Measurements from ENCODE around the gene SBSN. TPM values are rescaled to one million over a fixed set of nuclear protein-coding genes. Genes with fewer than 3 reads are reported as not detected.

Gene SBSN
- polyA plus RNA-seq, 3 donors: 0.15 to 1.5 TPM; not detected in 1

DNA sequence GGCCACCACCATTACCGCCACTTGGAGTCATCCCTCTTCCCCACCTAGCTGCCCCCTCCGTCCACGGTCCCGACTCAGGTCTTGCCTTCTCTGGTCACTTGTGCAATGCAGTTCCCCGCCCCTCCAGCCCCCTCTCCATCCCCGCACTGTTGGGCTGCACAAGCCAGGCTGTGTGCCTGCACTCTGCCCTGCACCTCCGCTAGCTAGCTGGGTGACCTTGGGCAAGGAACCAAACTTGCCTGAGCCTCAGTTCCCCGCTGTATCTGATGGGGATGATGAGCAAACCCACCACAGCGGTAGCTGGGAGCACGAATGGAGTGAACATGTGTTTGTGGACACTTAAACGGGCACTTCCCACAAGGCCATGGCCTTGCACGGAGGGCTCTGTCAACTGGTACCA, 11.7 kb upstream of the SBSN start:
- WGBS, 3 donors: 82 to 93% (median 91%) methylated on average over 12 of the region's 12 CpGs
- H3K27ac ChIP-seq (ENCODE audit: low read depth, low read length): no peak overlapping the region

- WGBS, 3 donors: 75 to 87% (median 77%) methylated on average over 6 of the region's 6 CpGs
- H3K27ac ChIP-seq (ENCODE audit: low read depth, low read length): no peak overlapping the region
These were observed 11.2 kb upstream of the SBSN start for GRCh38 chr19:35539314-35539713.

DNA sequence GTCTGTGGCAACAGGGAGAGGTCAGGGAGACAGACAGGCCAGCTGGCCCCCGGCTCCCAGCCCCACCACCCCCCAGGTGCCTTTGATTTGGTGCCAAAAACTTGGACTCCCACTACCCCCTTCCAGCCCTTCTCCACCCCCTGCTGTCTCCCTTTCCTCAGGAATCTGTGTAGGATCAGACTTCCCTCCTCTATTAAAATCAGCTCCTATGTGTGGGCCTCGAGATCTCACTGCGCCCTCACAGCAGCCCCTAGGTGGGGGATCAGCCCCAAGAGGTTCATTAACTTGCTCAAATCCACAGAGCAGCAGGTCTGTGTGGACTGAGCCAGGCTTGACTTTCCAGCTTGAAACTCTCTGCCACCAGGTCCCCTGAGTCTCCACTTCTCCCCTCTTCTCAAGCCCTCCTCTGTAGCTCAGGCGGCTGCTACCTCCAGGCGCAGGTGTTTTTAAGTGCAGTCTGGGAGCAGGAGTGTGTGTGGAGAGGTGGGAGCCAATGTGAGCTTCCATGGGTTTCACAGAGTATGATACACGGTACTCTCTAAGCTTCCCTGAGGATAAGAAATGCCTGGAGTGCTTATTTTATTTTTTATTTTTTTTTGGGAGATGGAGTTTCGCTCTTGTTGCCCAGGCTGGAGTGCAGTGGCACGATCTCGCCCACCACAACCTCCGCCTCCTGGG, 6.8 kb upstream of the SBSN start:
- WGBS, 3 donors: 68 to 78% (median 70%) methylated on average over 10 of the region's 10 CpGs
- no peak overlapping the region for H3K27ac ChIP-seq (ENCODE audit: low read depth, low read length)

DNA sequence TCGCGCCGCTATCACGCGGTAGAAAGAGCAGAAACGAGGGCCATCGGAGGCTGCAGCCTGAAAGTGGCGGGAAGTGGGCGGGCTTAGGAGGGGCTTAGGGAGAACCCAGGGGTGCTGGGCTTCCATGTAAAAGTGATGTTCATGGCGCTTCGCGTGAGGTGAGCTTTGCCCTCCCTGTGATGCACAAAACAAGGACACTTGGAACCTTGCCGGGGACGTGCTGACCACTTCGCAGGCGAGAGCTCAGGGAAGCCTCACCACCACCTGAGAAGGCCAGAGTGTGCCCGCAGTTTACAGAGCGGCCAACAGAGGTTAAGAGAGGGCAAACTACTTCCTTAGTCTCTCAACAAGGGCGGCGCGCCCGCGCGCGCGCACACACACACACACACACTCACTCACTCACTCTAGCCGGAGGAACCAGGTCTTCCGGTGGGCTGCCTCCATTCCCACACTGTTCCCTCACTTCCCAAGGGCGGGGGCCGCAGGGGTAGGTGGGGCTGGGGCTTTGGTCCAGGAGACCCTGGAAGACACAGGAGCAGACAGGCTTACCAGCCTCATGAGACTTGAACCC, 5.8 kb upstream of the SBSN start:
- H3K27ac ChIP-seq (ENCODE audit: low read depth, low read length): no peak overlapping the region
- 2 to 3% (median 2%) methylated on average over 28 to 30 of the region's 30 CpGs for WGBS, 3 donors

DNA sequence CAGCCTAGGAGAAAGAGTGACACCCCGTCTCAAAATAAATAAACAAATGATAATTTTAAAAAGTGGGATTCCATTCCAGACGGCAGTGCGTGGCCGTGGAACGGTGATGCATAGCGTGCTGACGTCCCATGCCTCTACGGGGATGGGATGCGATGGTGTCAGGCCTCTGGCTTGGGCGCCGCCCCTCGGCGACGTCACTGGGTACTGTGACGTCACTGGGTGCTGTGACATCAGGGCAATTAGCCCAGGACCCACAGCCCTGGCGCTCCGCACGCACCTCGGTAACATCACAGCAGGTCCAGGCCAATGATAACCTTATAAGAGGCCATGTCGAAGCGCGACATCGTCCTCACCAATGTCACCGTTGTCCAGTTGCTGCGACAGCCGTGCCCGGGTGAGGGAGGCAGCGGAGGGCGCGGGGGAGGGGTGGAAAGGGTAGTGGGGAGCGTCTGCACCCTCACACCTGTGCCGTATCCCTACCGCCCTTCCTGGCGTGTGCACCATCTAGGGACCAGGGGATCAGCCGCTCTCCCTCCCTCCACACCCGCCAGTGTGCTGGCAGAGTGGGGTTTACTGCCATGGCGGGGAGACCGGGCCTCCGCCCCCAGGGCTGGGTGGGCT, 5.2 kb upstream of the SBSN start, which contains the start of gene GAPDHS:
Gene GAPDHS, plus strand, starts transcription at position 256 of the 621 bp plus-strand sequence. Its CDS starts 72 bp downstream, at position 328.
- 34 to 40% (median 38%) methylated on average over 34 to 39 of the region's 39 CpGs for WGBS, 3 donors

GRCh38 chr19:35531291-35531690, 3.2 kb upstream of the SBSN start:
- WGBS, 3 donors: 42 to 63% (median 61%) methylated on average over 6 of the region's 6 CpGs

More for the DNA sequence above, 5.2 kb upstream of the SBSN start, which contains the start of gene GAPDHS:
- H3K27ac ChIP-seq (ENCODE audit: low read depth, low read length): no peak within 1 kb of the TSS

GRCh38 chr19:35529241-35530218, 1.4 kb upstream of the SBSN start:
- WGBS, 3 donors: 47 to 52% (median 50%) methylated on average over 19 of the region's 19 CpGs
- no peak overlapping the region for H3K27ac ChIP-seq (ENCODE audit: low read depth, low read length)

More at GRCh38 chr19:35531291-35531690, 3.2 kb upstream of the SBSN start:
- no peak overlapping the region for H3K27ac ChIP-seq (ENCODE audit: low read depth, low read length)

DNA sequence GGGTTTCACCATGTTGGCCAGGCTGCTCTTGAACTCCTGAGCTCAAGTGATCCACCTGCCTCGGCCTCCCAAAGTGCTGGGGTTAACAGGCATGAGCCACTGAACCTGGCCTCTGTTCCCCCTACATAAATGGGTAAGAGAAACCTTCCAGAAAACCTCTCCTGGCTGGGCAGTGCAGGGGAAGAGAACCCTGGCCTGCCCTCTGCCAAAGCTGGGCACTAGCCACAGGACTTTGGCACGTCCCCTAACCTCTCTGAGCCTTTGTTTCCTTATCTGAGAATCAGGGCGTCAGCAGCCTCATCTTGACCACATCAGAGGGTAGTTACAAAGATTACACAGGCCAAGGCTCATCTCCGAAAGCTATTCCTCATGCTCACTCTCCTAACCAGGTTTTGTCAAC, 2.2 kb downstream of the SBSN start:
- no peak overlapping the region for H3K27ac ChIP-seq (ENCODE audit: low read depth, low read length)
- WGBS, 3 donors: 77 to 80% (median 79%) methylated on average over 4 of the region's 4 CpGs

DNA sequence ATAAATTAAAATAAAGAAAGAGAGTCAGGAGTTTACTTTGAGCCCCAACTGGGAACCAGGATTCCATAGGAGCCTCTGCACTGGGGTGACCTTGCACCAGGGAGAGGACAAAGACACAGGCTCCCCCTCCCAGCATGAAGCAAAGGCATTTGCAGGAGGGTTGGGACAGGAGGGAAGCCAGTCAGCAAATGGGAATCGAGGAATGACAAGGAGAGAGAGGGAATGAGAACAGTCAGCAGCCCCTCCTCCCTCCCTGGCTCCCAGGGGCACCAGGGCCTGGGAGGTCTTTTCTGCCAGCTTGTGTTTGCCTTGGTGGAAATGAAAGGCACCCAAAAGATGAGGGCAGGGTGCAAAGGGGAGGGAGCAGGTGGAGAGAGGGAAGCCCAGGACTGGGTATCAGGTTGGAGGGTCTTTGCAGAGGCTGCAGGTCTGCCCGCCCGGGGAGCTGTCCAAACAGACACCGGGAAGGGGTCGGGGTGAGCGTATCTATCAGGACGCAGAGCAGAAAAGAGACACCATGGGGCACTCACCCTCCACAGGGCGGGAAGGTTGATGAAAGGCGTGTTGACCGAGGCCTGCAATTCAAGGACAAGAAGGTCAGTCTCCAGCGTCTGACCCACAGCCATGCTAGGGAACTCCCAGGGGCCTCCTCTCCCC, 3.8 kb downstream of the SBSN start:
- H3K27ac ChIP-seq (ENCODE audit: low read depth, low read length): no peak overlapping the region
- 28 to 44% (median 41%) methylated on average over 11 of the region's 11 CpGs for WGBS, 3 donors

DNA sequence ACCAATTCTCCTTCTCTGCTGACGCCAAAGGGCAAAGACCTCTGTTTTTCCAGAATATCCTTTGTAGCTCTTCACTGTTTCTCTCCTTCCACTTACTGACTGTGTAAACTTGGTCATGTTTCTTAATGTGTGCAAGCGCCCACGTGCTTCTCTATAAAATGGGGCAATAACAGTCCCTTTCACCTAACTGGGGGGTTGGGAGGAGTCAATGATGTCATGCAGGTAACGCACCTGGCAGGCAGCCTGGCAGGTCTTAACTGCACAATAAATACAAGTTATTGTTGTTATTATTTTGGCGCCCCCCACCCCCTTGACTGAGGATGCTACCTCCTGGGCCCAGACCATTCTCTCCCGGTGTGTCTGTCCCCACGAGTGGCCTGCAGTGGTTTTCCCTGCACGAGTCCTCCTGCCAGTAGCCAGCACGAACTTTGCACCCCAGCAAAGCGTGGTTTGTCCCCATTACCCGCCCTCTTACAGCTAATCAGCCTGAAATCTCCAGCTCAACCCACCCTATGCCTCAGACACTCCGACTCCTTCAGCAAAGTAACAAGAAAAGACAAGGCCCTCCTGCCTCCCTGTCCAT, 5.3 kb downstream of the SBSN start:
- WGBS, 3 donors: 79 to 86% (median 83%) methylated on average over 12 of the region's 12 CpGs
- no peak overlapping the region for H3K27ac ChIP-seq (ENCODE audit: low read depth, low read length)

DNA sequence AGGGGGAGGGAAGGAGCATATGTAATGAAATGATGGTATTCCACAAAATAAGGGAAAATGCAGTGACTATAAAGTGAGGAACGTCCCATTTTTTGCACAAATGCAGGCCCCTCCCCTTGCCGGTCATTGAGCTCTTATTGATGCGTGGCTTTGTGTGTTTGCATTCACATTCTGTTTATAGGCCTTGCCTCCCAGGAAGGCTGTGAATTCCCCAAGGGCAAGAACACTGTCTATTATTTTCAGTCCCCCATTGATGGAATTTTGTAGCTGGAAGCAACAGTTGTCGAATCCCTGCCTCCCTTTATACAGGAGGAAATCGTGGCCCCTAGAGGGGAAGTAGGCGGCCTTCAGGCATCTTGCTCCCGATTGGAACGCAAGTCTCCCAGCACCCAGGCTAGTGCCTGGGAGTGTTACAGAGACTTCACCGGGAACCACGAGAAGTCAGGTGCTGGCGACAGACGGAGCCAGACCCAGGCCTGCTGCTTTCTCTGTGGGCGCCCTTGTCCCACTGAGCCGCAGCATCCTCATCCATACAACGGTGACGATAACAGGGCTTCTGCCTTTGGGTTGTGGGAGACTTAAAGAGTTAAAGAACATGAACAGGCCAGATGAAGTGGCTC, 6.9 kb downstream of the SBSN start:
- 69 to 71% (median 71%) methylated on average over 16 of the region's 16 CpGs for WGBS, 3 donors
- no peak overlapping the region for H3K27ac ChIP-seq (ENCODE audit: low read depth, low read length)

DNA sequence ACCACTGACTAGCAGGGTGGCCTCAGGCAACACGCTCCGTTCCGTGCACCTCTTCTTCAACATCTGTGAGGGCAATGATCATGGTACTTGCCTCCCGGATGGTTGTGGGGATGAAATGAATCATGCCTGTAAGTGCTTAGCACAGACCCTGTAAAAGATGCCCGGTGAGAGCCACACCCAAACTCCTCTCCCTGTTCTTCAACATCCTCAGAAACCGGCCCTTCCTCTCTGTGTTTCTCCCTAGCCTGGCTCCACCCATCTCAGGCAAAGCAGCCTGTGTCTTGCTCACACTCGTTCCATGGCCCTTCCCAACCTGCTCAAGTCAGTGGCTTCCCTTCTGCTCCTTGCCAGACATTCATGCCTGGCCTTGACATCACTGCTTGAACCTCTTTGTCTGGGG, 8.8 kb downstream of the SBSN start:
- no peak overlapping the region for H3K27ac ChIP-seq (ENCODE audit: low read depth, low read length)
- 53 to 62% (median 60%) methylated on average over 7 of the region's 7 CpGs for WGBS, 3 donors

- H3K27ac ChIP-seq (ENCODE audit: low read depth, low read length): no peak overlapping the region
- WGBS, 3 donors: 57 to 73% (median 63%) methylated on average over 6 of the region's 6 CpGs
These were observed 9.8 kb downstream of the SBSN start for GRCh38 chr19:35518313-35518712.

DNA sequence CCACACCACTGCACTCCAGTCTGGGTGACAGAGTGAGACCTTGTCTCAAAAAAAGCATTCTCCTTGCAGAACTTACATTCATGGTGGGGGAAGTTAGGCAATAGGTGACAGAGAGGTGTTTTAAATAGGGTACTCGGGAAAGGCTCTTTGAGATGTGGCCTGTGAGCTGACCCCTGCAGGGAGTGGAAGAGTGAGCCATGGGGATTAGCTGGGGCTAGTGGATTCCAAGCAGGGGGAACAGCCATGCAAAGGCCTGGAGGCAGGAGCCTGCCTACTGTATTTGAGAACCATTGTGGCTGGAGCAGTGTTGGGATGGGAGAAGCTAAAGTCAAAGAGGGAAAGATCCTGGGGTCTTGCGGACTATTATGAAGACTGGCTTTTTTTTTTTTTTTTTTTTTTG, 10.8 kb downstream of the SBSN start:
- no peak overlapping the region for H3K27ac ChIP-seq (ENCODE audit: low read depth, low read length)
- WGBS, 3 donors: 77 to 96% (median 78%) methylated on average over 2 of the region's 2 CpGs

DNA sequence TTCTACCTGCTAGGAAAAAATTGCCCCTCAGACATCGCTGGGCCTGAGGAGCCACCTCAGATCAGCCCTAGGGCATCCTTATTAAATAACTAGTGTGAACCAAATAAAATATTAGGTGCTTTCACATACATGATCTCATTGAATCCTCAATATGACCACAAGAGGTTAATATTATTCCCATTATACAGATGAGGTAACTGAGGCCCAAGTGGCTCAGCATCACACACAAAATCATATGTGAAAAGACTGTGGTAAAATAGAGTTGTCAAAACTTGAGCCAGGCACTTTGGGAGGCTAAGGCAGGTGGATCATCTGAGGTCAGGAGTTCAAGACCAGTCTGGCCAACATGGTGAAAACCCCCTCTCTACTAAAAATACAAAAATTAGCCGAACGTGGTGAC, 11.8 kb downstream of the SBSN start:
- no peak overlapping the region for H3K27ac ChIP-seq (ENCODE audit: low read depth, low read length)
- WGBS, 3 donors: 85 to 98% (median 87%) methylated on average over 3 of the region's 3 CpGs

- no peak overlapping the region for H3K27ac ChIP-seq (ENCODE audit: low read depth, low read length)
- WGBS, 3 donors: 23 to 28% (median 25%) methylated on average over 19 to 20 of the region's 20 CpGs
These were observed 13.8 kb downstream of the SBSN start for GRCh38 chr19:35514282-35514809.

GRCh38 chr19:35513628-35514281, 14.4 kb downstream of the SBSN start, which contains the start of gene DMKN:
Gene DMKN, minus strand, starts transcription at chr19:35513649. Its CDS starts 174 bp downstream, at chr19:35513475.
- no peak within 1 kb of the TSS for H3K27ac ChIP-seq (ENCODE audit: low read depth, low read length)
- WGBS, 3 donors: 24 to 33% (median 24%) methylated on average over 15 of the region's 15 CpGs

Measured in adipose tissue (tissue), 3 donors.